Measurements from ENCODE around the gene ZDHHC12.

DNA sequence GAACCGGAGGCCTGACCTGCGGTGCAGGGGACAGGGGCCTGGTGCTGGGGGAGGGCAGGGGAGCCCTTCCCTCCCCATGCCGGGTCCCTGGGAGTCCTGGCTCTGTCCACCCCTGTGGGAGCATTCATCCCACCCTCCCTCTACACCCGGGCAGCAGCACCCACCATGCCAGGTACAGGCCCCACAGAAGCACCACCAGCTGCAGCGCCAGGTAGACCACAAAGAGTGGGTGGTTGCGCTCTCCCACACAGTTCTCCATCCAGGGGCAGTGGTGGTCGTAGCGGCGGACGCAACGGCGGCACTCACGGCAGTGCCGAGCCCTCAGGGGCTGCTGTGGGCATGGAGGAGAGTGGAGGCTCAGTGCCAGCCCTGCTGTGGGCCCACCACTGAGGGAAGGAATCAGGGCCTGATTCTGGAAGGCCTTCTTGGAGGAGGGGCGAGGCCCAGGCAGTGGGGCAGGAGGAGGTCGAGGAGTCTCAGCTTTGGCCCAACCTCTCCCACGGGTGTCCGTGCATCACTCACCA, 2.4 kb downstream of the ZDHHC12 start:
- TF ChIP-seq CTCF (IDR thresholded peaks at IDR 0.05) (no peak), EP300 (IDR thresholded peaks at IDR 0.05) (no peak)

Data from upper lobe of left lung (tissue), 4 donors.